CD4-positive, alpha-beta T cell treated with Interferon gamma for 1 hour (primary cell): ENCODE results near the gene NSG2.

ENCODE experiments used
- DNase-seq: peaks from one replicate; pipeline ENCODE4 v3.0.0-alpha.2; 2020

The NSG2 gene

DNA sequence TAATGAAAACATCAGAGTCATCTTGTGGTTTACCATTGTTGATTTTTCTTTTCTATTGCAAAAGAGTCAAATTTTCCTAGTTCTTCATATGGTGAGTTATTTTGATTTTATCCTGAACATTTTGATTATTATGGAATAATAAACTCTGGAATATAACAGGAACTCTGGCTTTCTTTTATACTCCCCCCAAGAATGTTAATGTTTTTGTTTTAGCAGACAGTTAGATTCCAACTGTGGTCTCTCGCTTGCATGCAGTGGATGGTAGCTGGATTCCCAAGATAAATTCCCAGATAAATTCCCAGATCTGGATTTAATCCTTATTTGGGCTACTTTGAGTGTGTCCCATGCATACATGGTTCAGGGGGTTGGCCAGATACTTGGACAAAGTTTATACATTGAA, 109.8 kb downstream of the NSG2 start:
- no peak for DNase-seq

DNA sequence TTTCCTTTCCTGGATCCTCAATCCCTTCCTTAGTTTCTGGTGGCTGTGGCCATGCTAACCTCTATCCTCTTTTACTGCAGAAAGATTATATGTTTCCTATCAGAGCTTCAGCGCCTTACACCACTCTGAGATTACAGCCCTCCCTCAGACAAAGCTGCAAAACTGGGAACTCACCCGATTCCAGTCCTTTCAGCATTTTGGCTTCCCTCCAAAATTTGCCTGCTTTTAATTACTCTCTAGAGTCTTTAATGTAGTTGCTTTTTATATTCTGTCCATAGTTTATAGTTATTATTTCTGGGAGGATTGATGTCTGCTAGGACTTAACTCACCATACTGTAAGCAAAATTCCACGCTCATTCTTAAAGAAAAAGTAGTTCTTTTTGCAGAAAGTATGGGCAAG, 110.2 kb downstream of the NSG2 start:
- DNase-seq, result no peak

DNA sequence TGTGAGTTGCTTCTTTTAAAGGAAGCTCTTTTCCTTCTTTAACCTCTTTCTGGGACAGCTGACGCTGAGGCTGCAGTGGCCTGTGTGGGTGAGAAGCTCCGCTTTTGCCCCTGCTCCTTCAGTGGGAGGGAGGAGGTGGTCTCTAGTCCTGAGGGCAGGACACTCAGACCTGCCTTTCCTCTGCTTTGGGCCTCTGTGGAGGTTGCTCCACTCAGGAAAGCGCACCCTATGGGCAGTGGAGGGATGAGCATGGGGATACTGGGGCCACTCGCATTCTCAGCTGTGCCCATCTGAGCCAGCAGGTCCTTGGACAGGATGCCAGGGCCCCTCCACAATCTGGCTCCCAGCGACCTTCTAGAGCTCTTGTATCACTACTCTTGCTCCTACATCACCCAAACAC, 111.5 kb downstream of the NSG2 start:
- DNase-seq, result no peak
